ENCODE results near the gene GPANK1.

GPANK1 gene

GRCh38 chr6:31640612-31641011 is 24.2 kb downstream of the GPANK1 start:
- Histone ChIP-seq H4K20me1 (ENCODE audit: insufficient read depth, low read length, poor library complexity, severe bottlenecking) (peaks cover 12% of the 10 kb centered on the region), H3K9ac (ENCODE audit: low read depth, low read length, poor library complexity, severe bottlenecking) (no peak overlapping the region), H3K79me2 (ENCODE audit: insufficient read depth, low read length) (peaks cover 12% of the 10 kb centered on the region; the same call in 1 of the 2 replicates), H3K9me2 (replicated peaks; ENCODE audit: low read depth, low read length) (no peaks in the 10 kb centered on the region), H3K4me1 (ENCODE audit: insufficient read depth, low read length, poor library complexity, severe bottlenecking) (no peaks in the 10 kb centered on the region), H3K9me3 (ENCODE audit: insufficient read depth, low read depth, low read length) (no peaks in the 10 kb centered on the region), H3F3A (ENCODE audit: low read depth) (peaks cover 19% of the 10 kb centered on the region; the same call in 1 of the 2 replicates), H3K4me2 (ENCODE audit: low read depth, low read length, poor library complexity, severe bottlenecking) (no peak overlapping the region), H3K4me3 (ENCODE audit: low read length, poor library complexity, severe bottlenecking) (no peak overlapping the region), H2AFZ (ENCODE audit: low read length) (no peak overlapping the region), H3K27me3 (ENCODE audit: insufficient read depth, low read length, poor library complexity, severe bottlenecking) (no peaks in the 10 kb centered on the region), H3K36me3 (ENCODE audit: insufficient read depth, low read length) (peaks cover 92% of the 10 kb centered on the region)
- TF ChIP-seq EZH2phosphoT487 (IDR thresholded peaks at IDR 0.05; ENCODE audit: borderline replicate concordance), result no peak
- TF ChIP-seq CTCF (conservative IDR thresholded peaks at IDR 0.05; ENCODE audit: low read length), result no peak

- Histone ChIP-seq H3K36me3 (ENCODE audit: insufficient read depth, low read length) (peaks cover 92% of the 10 kb centered on the region), H3K4me3 (ENCODE audit: low read length, poor library complexity, severe bottlenecking) (no peak overlapping the region), H3K9me3 (ENCODE audit: insufficient read depth, low read depth, low read length) (no peaks in the 10 kb centered on the region), H4K20me1 (ENCODE audit: insufficient read depth, low read length, poor library complexity, severe bottlenecking) (peaks cover 19% of the 10 kb centered on the region), H3K27me3 (ENCODE audit: insufficient read depth, low read length, poor library complexity, severe bottlenecking) (no peaks in the 10 kb centered on the region), H3K9me2 (replicated peaks; ENCODE audit: low read depth, low read length) (no peaks in the 10 kb centered on the region), H2AFZ (ENCODE audit: low read length) (no peak overlapping the region), H3F3A (ENCODE audit: low read depth) (peaks cover 19% of the 10 kb centered on the region; the same call in 1 of the 2 replicates), H3K4me1 (ENCODE audit: insufficient read depth, low read length, poor library complexity, severe bottlenecking) (no peaks in the 10 kb centered on the region), H3K9ac (ENCODE audit: low read depth, low read length, poor library complexity, severe bottlenecking) (no peak overlapping the region), H3K4me2 (ENCODE audit: low read depth, low read length, poor library complexity, severe bottlenecking) (no peak overlapping the region), H3K79me2 (ENCODE audit: insufficient read depth, low read length) (peaks cover 6% of the 10 kb centered on the region; the same call in 1 of the 2 replicates)
- TF ChIP-seq CTCF (conservative IDR thresholded peaks at IDR 0.05; ENCODE audit: low read length) (no peak), EZH2phosphoT487 (IDR thresholded peaks at IDR 0.05; ENCODE audit: borderline replicate concordance) (no peak)
Measured at GRCh38 chr6:31639449-31639861, 25.3 kb downstream of the GPANK1 start.

GRCh38 chr6:31639043-31639442 is 25.8 kb downstream of the GPANK1 start:
- TF ChIP-seq CTCF (conservative IDR thresholded peaks at IDR 0.05; ENCODE audit: low read length), result no peak
- TF ChIP-seq EZH2phosphoT487 (IDR thresholded peaks at IDR 0.05; ENCODE audit: borderline replicate concordance), result no peak
- H3F3A ChIP-seq (ENCODE audit: low read depth), result peaks cover 19% of the 10 kb centered on the region; the same call in 1 of the 2 replicates
- H3K4me1 ChIP-seq (ENCODE audit: insufficient read depth, low read length, poor library complexity, severe bottlenecking), result no peaks in the 10 kb centered on the region
- H3K9ac ChIP-seq (ENCODE audit: low read depth, low read length, poor library complexity, severe bottlenecking), result no peak overlapping the region
- H3K9me2 ChIP-seq (replicated peaks; ENCODE audit: low read depth, low read length), result no peaks in the 10 kb centered on the region
- H3K27me3 ChIP-seq (ENCODE audit: insufficient read depth, low read length, poor library complexity, severe bottlenecking), result no peaks in the 10 kb centered on the region
- H3K9me3 ChIP-seq (ENCODE audit: insufficient read depth, low read depth, low read length), result no peaks in the 10 kb centered on the region
- H4K20me1 ChIP-seq (ENCODE audit: insufficient read depth, low read length, poor library complexity, severe bottlenecking), result peaks cover 22% of the 10 kb centered on the region
- no peak overlapping the region for H2AFZ ChIP-seq (ENCODE audit: low read length)
- peaks cover 6% of the 10 kb centered on the region; the same call in 1 of the 2 replicates for H3K79me2 ChIP-seq (ENCODE audit: insufficient read depth, low read length)
- H3K4me2 ChIP-seq (ENCODE audit: low read depth, low read length, poor library complexity, severe bottlenecking), result no peak overlapping the region
- H3K36me3 ChIP-seq (ENCODE audit: insufficient read depth, low read length), result peaks cover 92% of the 10 kb centered on the region
- H3K4me3 ChIP-seq (ENCODE audit: low read length, poor library complexity, severe bottlenecking), result no peak overlapping the region

All from Loucy (cell line).